Endothelial cell of umbilical vein (primary cell): ENCODE measurements around the gene RANBP17. TPM values are rescaled to one million over a fixed set of nuclear protein-coding genes. Genes with fewer than 3 reads are reported as not detected.

Experiments
- BruUV-seq: library from RNA; stranded (reverse); fragments of 400-500 nt; replicated peaks from 2 replicates; lab custom pipeline; 2021; lab: Mats Ljungman, UMichigan
- CTCF ChIA-PET: fragments of 300-600, 350-600 bp; sonication (Branson Sonifier 250); formaldehyde crosslinking; loops from one replicate; lab custom pipeline; 2021; ENCODE audit warnings: antibody characterized with exemption, inconsistent platforms; lab: Charles Lee
- POLR2A ChIA-PET: fragments of 300-600, 350-600 bp; sonication (Branson Sonifier 250); formaldehyde crosslinking; loops from one replicate; lab custom pipeline; 2021; ENCODE audit warnings: antibody characterized with exemption, inconsistent platforms; lab: Charles Lee
- DNase-seq: peaks from one replicate; pipeline ENCODE4 v3.0.0-alpha.2; 2011; ENCODE audit warnings: low read depth, low spot score
- FAIRE-seq: peaks from 2 replicates; lab custom pipeline; 2011; peaks lifted over from hg19 to GRCh38; lab: Jason Lieb, UNC
- H2AFZ ChIP-seq: 2 replicates; pipeline ENCODE4 v1.6.0; 2012; ENCODE audit warnings: low read depth, low read length, control low read depth, inconsistent platforms
- H3K27ac ChIP-seq: 2 replicates; pipeline ENCODE4 v1.5.1; 2011; ENCODE audit warnings: low read depth, mild to moderate bottlenecking, control low read depth, low read length, moderate library complexity; ENCODE audit not compliant: insufficient read depth
- H3K27me3 ChIP-seq, 2 experiments: 2 replicates each; pipeline versions ENCODE4 v1.6.0 to v1.6.1; 2011; ENCODE audit warnings: low read length in 2 of 2, mixed read lengths in 1 of 2; ENCODE audit not compliant: control insufficient read depth in 2 of 2, insufficient read depth in 2 of 2
- H3K36me3 ChIP-seq, 2 experiments: 2 replicates in 1 of 2; 3 replicates in 1 of 2; pipeline ENCODE4 v1.5.1; 2011; ENCODE audit warnings: low read length in 2 of 2, mild to moderate bottlenecking in 1 of 2, moderate library complexity in 1 of 2; ENCODE audit not compliant: control insufficient read depth in 2 of 2, insufficient read depth in 2 of 2; ENCODE audit errors: extremely low read depth in 1 of 2
- H3K4me1 ChIP-seq: 3 replicates; pipeline ENCODE4 v1.5.1; 2011; ENCODE audit warnings: mild to moderate bottlenecking, low read length; ENCODE audit not compliant: control insufficient read depth, insufficient read depth; ENCODE audit errors: extremely low read depth
- H3K4me2 ChIP-seq: 2 replicates; pipeline ENCODE4 v1.6.1; 2011; ENCODE audit warnings: low read length, control low read depth, mixed read lengths; ENCODE audit not compliant: insufficient read depth
- H3K4me3 ChIP-seq, 3 experiments: fragments of 200-600 bp in 1 of 3; sonication (generic), shearing (Covaris generic) in 1 of 3; replicated peaks in 1 of 3; 2 replicates each; pipeline ENCODE4 v1.5.1; 2011 to 2016; ENCODE audit warnings: control low read depth in 3 of 3, low read length in 3 of 3, mild to moderate bottlenecking in 2 of 3, inconsistent platforms in 1 of 3, low read depth in 1 of 3, moderate library complexity in 1 of 3; ENCODE audit not compliant: insufficient read depth in 1 of 3
- H3K79me2 ChIP-seq: 2 replicates; pipeline ENCODE4 v1.6.0; 2012; ENCODE audit warnings: low read length, inconsistent platforms; ENCODE audit not compliant: control insufficient read depth, insufficient read depth
- H3K9ac ChIP-seq: replicated peaks from 2 replicates; pipeline ENCODE3; 2011; ENCODE audit warnings: low read length, control low read depth; ENCODE audit not compliant: insufficient read depth; ENCODE audit errors: extremely low read depth
- H3K9me1 ChIP-seq: replicated peaks from 3 replicates; pipeline ENCODE4 v1.6.0; 2011; ENCODE audit warnings: mild to moderate bottlenecking, low read length; ENCODE audit not compliant: control insufficient read depth, insufficient read depth; ENCODE audit errors: extremely low read depth
- H3K9me3 ChIP-seq: replicated peaks from 2 replicates; pipeline ENCODE4 v1.5.1; 2012; ENCODE audit warnings: low read length, inconsistent platforms; ENCODE audit not compliant: control insufficient read depth, insufficient read depth
- H4K20me1 ChIP-seq: replicated peaks from 2 replicates; pipeline ENCODE3; 2011; ENCODE audit warnings: mild to moderate bottlenecking, low read length; ENCODE audit not compliant: control insufficient read depth, insufficient read depth; ENCODE audit errors: extremely low read depth
- EZH2 ChIP-seq: IDR thresholded peaks from 2 replicates; pipeline ENCODE4 v1.6.1; 2012; ENCODE audit warnings: borderline replicate concordance, low read depth, mild to moderate bottlenecking, moderate library complexity, low read length, inconsistent platforms; ENCODE audit not compliant: severe bottlenecking
- FOS ChIP-seq: IDR thresholded peaks from 2 replicates; pipeline ENCODE4 v1.6.1; 2011; ENCODE audit warnings: mild to moderate bottlenecking, low read length, moderate library complexity, borderline replicate concordance; ENCODE audit not compliant: insufficient read depth
- GATA2 ChIP-seq: IDR thresholded peaks from 2 replicates; pipeline ENCODE4 v1.7.0; 2011; ENCODE audit warnings: low read depth, mild to moderate bottlenecking, moderate library complexity, mixed read lengths, low read length; ENCODE audit not compliant: insufficient read length, insufficient read depth
- JUN ChIP-seq: IDR thresholded peaks from 2 replicates; pipeline ENCODE4 v1.6.1; 2011; ENCODE audit warnings: borderline replicate concordance, low read depth; ENCODE audit not compliant: insufficient read length, insufficient read depth
- MYC ChIP-seq: IDR thresholded peaks from one replicate; pipeline ENCODE4 v1.6.1; 2011; ENCODE audit warnings: mild to moderate bottlenecking, low read depth, low read length
- POLR2A ChIP-seq: IDR thresholded peaks from 2 replicates; pipeline ENCODE4 v1.6.1; 2012; ENCODE audit warnings: low read depth, mild to moderate bottlenecking, control low read depth, low read length
- POLR2AphosphoS5 ChIP-seq: IDR thresholded peaks from 2 replicates; pipeline ENCODE4 v1.6.1; 2012; ENCODE audit warnings: low read depth, mild to moderate bottlenecking, control low read depth, low read length, moderate library complexity; ENCODE audit not compliant: insufficient read depth
- dilution Hi-C: fragments of 300-500 bp; cut with MboI; formaldehyde crosslinking; loops from one replicate; pipeline ENCODE4 v1.15.0; 2019; ENCODE audit warnings: low sequenced_read_pairs; ENCODE audit not compliant: extremely low pct_ligation_motif_present
- intact Hi-C: fragments of 100-400 bp; cut with micrococcal nuclease; formaldehyde crosslinking; loops from one replicate; pipeline ENCODE4 v1.10.0; 2022
- polyA plus RNA-seq, 4 experiments: library from polyadenylated mRNA; depleted of rRNA in 3 of 4; stranded (reverse) in 3 of 4; unstranded in 1 of 4; fragments of >200 nt; gene quantifications; 2 replicates each; pipeline versions ENCODE4 v1.2.1 to v1.2.3, GENCODE V29; 2011 to 2012; ENCODE audit warnings: missing spikeins in 1 of 4
- total RNA-seq: library from RNA; stranded (reverse); gene quantifications from 2 replicates; pipeline ENCODE4 v1.2.3, GENCODE V29; 2021
- TF ChIP-seq, protein P1 (sequence below), 2 donors: IDR thresholded peaks; 1 replicate in 1 of 2; 2 replicates in 1 of 2; pipeline ENCODE4 v1.5.1; 2011; ENCODE audit warnings: low read length in 2 of 2, mild to moderate bottlenecking in 2 of 2, moderate library complexity in 2 of 2, control low read depth in 1 of 2, inconsistent platforms in 1 of 2, low read depth in 1 of 2; ENCODE audit not compliant: insufficient read depth in 1 of 2; ENCODE audit errors: extremely low read depth in 1 of 2
- TF ChIP-seq, protein P2 (sequence below): IDR thresholded peaks from 2 replicates; pipeline ENCODE4 v1.6.1; 2011; ENCODE audit not compliant: insufficient read depth, insufficient read length

The RANBP17 gene
- total and polyA plus RNA-seq, 2 donors (not counting 3 experiments of a cell fraction or from before 2014, with no cell fraction given), result 5.6 to 13.6 TPM

DNA sequence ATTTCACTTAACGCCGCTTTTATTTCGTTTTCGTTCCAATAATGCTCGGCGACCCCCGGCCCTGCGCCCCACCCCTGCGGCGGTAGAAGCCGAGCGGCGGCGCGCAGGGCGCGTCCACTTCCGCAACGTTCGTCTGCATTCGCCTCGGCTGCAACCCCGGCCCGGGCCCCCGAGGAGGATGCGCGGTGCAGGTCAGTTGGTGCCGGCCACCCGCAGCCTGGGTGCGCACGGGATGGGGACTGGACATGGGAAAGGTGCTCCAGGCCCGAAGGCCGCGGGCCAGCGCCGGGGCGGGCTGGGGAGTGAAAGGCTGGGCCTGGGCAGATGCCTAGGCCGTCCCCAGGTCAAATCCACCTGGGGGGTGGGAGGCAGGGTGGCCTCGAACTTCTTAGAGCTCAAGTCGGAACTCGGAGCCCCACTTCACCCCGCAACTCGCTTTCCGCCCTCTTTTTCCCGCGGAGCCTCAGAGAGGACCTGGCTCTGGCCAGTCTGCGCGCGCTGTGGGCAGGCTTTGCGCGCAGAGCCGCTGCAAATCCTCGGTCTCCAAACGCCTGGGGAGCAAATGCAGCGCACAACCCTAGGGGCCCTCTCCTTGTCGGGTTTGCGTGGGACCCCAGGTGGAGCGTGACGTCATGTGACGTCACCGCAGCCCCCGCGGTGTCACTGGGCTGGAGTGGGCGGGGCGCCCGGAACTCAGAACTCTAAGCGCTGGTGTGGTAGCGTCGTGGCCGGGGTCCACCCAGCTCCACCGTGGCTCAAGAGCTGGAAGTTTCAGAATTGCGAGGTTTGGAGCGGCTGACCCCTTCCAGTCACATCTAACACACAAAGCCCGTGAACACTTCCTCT, 450.5 kb downstream of the RANBP17 start:
- TF ChIP-seq, protein P1, sequence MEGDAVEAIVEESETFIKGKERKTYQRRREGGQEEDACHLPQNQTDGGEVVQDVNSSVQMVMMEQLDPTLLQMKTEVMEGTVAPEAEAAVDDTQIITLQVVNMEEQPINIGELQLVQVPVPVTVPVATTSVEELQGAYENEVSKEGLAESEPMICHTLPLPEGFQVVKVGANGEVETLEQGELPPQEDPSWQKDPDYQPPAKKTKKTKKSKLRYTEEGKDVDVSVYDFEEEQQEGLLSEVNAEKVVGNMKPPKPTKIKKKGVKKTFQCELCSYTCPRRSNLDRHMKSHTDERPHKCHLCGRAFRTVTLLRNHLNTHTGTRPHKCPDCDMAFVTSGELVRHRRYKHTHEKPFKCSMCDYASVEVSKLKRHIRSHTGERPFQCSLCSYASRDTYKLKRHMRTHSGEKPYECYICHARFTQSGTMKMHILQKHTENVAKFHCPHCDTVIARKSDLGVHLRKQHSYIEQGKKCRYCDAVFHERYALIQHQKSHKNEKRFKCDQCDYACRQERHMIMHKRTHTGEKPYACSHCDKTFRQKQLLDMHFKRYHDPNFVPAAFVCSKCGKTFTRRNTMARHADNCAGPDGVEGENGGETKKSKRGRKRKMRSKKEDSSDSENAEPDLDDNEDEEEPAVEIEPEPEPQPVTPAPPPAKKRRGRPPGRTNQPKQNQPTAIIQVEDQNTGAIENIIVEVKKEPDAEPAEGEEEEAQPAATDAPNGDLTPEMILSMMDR (IDR thresholded peaks at IDR 0.05; ENCODE audit: extremely low read depth in 1 of 2, insufficient read depth in 1 of 2, low read depth in 1 of 2, low read length in 2 of 2), result no peak
- TF ChIP-seq GATA2 (no peak), POLR2A (no peak), FOS (no peak), MYC (no peak), POLR2AphosphoS5 (no peak), EZH2 (no peak), JUN (no peak)
- TF ChIP-seq, protein P2, sequence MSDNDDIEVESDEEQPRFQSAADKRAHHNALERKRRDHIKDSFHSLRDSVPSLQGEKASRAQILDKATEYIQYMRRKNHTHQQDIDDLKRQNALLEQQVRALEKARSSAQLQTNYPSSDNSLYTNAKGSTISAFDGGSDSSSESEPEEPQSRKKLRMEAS, result no peak
- Histone ChIP-seq H3K27ac (no peak overlapping the region), H2AFZ (no peak overlapping the region), H3K79me2 (no peaks in the 10 kb centered on the region), H4K20me1 (no peaks in the 10 kb centered on the region), H3K36me3 (no peaks in the 10 kb centered on the region), H3K4me1 (peaks cover 2% of the 10 kb centered on the region), H3K9me3 (no peaks in the 10 kb centered on the region), H3K4me3 (no peak overlapping the region), H3K9ac (no peak overlapping the region), H3K9me1 (no peaks in the 10 kb centered on the region), H3K27me3 (peaks cover 84 to 98% of the 10 kb centered on the region in 2 experiments), H3K4me2 (no peak overlapping the region)
- ChIA-PET POLR2A (no interaction called here), CTCF (no interaction called here)
- no peak for FAIRE-seq
- BruUV-seq, result no TSS peak
- dilution Hi-C loops, result no loop called here
- intact Hi-C loops, result loop anchor here (10.0 kb wide), 1 partner anchor 448 kb away; the partner anchor contains the start of gene RANBP17
- DNase-seq, result no peak
